HEK293 (cell line): ENCODE data around the gene CXorf58.

Experiments
- BCL11A ChIP-seq: fragments of 450-650 bp; formaldehyde crosslinking; IDR thresholded peaks from 2 replicates; pipeline ENCODE4 v1.5.1; 2016; ENCODE audit warnings: low read depth, missing biosample characterization, missing genetic modification characterization
- FEZF1 ChIP-seq: fragments of 450-650 bp; formaldehyde crosslinking; IDR thresholded peaks from 2 replicates; pipeline ENCODE4 v1.5.1; 2016; ENCODE audit warnings: missing biosample characterization, missing genetic modification characterization
- GLIS2 ChIP-seq: fragments of 450-650 bp; formaldehyde crosslinking; IDR thresholded peaks from 2 replicates; pipeline ENCODE4 v1.5.1; 2016; ENCODE audit warnings: missing biosample characterization, missing genetic modification characterization
- INSM2 ChIP-seq: fragments of 450-650 bp; formaldehyde crosslinking; IDR thresholded peaks from 2 replicates; pipeline ENCODE4 v1.5.1; 2016; ENCODE audit warnings: missing biosample characterization, missing genetic modification characterization
- PATZ1 ChIP-seq: fragments of 450-650 bp; formaldehyde crosslinking; IDR thresholded peaks from 2 replicates; pipeline ENCODE4 v1.5.1; 2016; ENCODE audit warnings: missing biosample characterization, missing genetic modification characterization
- SCRT1 ChIP-seq: fragments of 450-650 bp; formaldehyde crosslinking; IDR thresholded peaks from 2 replicates; pipeline ENCODE4 v1.5.1; 2016; ENCODE audit warnings: missing biosample characterization, missing genetic modification characterization, borderline replicate concordance
- ZBTB11 ChIP-seq: fragments of 450-650 bp; formaldehyde crosslinking; conservative IDR thresholded peaks from 2 replicates; pipeline ENCODE4 v1.5.1; 2016; ENCODE audit warnings: low read depth, missing biosample characterization, missing genetic modification characterization
- ZBTB20 ChIP-seq: fragments of 450-650 bp; formaldehyde crosslinking; IDR thresholded peaks from 2 replicates; pipeline ENCODE4 v1.5.1; 2016; ENCODE audit warnings: missing biosample characterization, missing genetic modification characterization
- ZBTB21 ChIP-seq: fragments of 450-650 bp; formaldehyde crosslinking; IDR thresholded peaks from 2 replicates; pipeline ENCODE4 v1.5.1; 2017; ENCODE audit warnings: missing biosample characterization, missing genetic modification characterization
- ZBTB6 ChIP-seq: fragments of 450-650 bp; formaldehyde crosslinking; IDR thresholded peaks from 2 replicates; pipeline ENCODE4 v1.5.1; 2017; ENCODE audit warnings: missing biosample characterization, missing genetic modification characterization
- ZFP3 ChIP-seq: fragments of 450-650 bp; formaldehyde crosslinking; IDR thresholded peaks from 2 replicates; pipeline ENCODE4 v1.5.1; 2016; ENCODE audit warnings: low read depth, missing biosample characterization, missing genetic modification characterization
- ZFP41 ChIP-seq: fragments of 450-650 bp; formaldehyde crosslinking; IDR thresholded peaks from 2 replicates; pipeline ENCODE4 v1.5.1; 2016; ENCODE audit warnings: missing biosample characterization, missing genetic modification characterization, borderline replicate concordance
- ZIC2 ChIP-seq: fragments of 450-650 bp; formaldehyde crosslinking; IDR thresholded peaks from 2 replicates; pipeline ENCODE4 v1.5.1; 2016; ENCODE audit warnings: missing biosample characterization, missing genetic modification characterization
- ZNF174 ChIP-seq: fragments of 450-650 bp; formaldehyde crosslinking; IDR thresholded peaks from 2 replicates; pipeline ENCODE4 v1.5.0; 2017; ENCODE audit warnings: missing biosample characterization, mild to moderate bottlenecking, missing genetic modification characterization
- ZNF24 ChIP-seq: fragments of 450-650 bp; formaldehyde crosslinking; IDR thresholded peaks from 2 replicates; pipeline ENCODE4 v1.5.1; 2016; ENCODE audit warnings: missing biosample characterization, missing genetic modification characterization
- ZNF324 ChIP-seq: fragments of 450-650 bp; formaldehyde crosslinking; IDR thresholded peaks from 2 replicates; pipeline ENCODE4 v1.5.1; 2016; ENCODE audit warnings: missing biosample characterization, missing genetic modification characterization
- ZNF391 ChIP-seq: fragments of 450-650 bp; formaldehyde crosslinking; IDR thresholded peaks from 2 replicates; pipeline ENCODE4 v1.5.1; 2016; ENCODE audit warnings: low read depth, missing biosample characterization, missing genetic modification characterization, borderline replicate concordance
- ZNF501 ChIP-seq: fragments of 450-650 bp; formaldehyde crosslinking; IDR thresholded peaks from 2 replicates; pipeline ENCODE4 v1.5.1; 2016; ENCODE audit warnings: missing biosample characterization, missing genetic modification characterization
- ZNF518A ChIP-seq: fragments of 450-650 bp; formaldehyde crosslinking; conservative IDR thresholded peaks from 2 replicates; pipeline ENCODE4 v1.5.1; 2016; ENCODE audit warnings: low read depth, missing biosample characterization, missing genetic modification characterization
- ZNF692 ChIP-seq: fragments of 450-650 bp; formaldehyde crosslinking; IDR thresholded peaks from 2 replicates; pipeline ENCODE4 v1.5.1; 2016; ENCODE audit warnings: missing biosample characterization, missing genetic modification characterization
- ZNF776 ChIP-seq: fragments of 450-650 bp; formaldehyde crosslinking; IDR thresholded peaks from 2 replicates; pipeline ENCODE4 v1.5.0; 2017; ENCODE audit warnings: missing biosample characterization, missing genetic modification characterization, borderline replicate concordance
- ZNF837 ChIP-seq: fragments of 450-650 bp; formaldehyde crosslinking; IDR thresholded peaks from 2 replicates; pipeline ENCODE4 v1.5.1; 2016; ENCODE audit warnings: missing biosample characterization, missing genetic modification characterization
- ZSCAN16 ChIP-seq: fragments of 450-650 bp; formaldehyde crosslinking; IDR thresholded peaks from 2 replicates; pipeline ENCODE4 v1.5.1; 2016; ENCODE audit warnings: missing biosample characterization, missing genetic modification characterization

The CXorf58 gene

GRCh38 chrX:23944234-23944633 lies 36.4 kb downstream of the CXorf58 start (continued):
- peak; percentile 95 for TF ChIP-seq FEZF1 (tag by site-specific recombination)
- TF ChIP-seq ZBTB21 (tag by site-specific recombination) = no peak
- no peak for TF ChIP-seq ZNF518A (tag by site-specific recombination)
- TF ChIP-seq ZFP41 = no peak
- no peak for TF ChIP-seq ZNF837 (tag by site-specific recombination)
- no peak for TF ChIP-seq ZNF501
- no peak for TF ChIP-seq GLIS2 (tag by site-specific recombination)
- no peak for TF ChIP-seq ZBTB11 (tag by site-specific recombination)
- TF ChIP-seq INSM2 = peak; percentile 90
- peak; percentile 87 for TF ChIP-seq ZBTB6 (tag by site-specific recombination)
- TF ChIP-seq SCRT1 = no peak
- no peak for TF ChIP-seq ZSCAN16
- TF ChIP-seq ZBTB20 (tag by site-specific recombination) = no peak
- no peak for TF ChIP-seq ZNF391 (tag by site-specific recombination)
- peak; percentile 94 for TF ChIP-seq ZNF24 (tag by site-specific recombination)
- 0 out of 2 replicates have a peak, but pooled peaks have one; percentile 19 for TF ChIP-seq ZNF324 (tag by site-specific recombination)
- peak; percentile 57; the same call in 1 of the 2 replicates for TF ChIP-seq PATZ1 (tag by site-specific recombination)
- no peak for TF ChIP-seq ZIC2 (tag by site-specific recombination)
- no peak for TF ChIP-seq ZNF776 (tag by site-specific recombination)
- peak; percentile 89 for TF ChIP-seq BCL11A (tag by site-specific recombination)
- TF ChIP-seq ZNF692 (tag by site-specific recombination) = no peak
- no peak for TF ChIP-seq ZFP3 (tag by site-specific recombination)
- TF ChIP-seq ZNF174 = no peak
